Stimulated activated CD4-positive, alpha-beta T cell treated with anti-CD3 and anti-CD28 coated beads, TNF-alpha, amount 100 ng/mL, for 48 hours (primary cell): ENCODE measurements around the gene CLCF1.
"Not testable (repeated sequence)": the region's sequence is repeated elsewhere in the genome, so short reads cannot be mapped to it uniquely, and the experiment has no call there.

ENCODE experiments used
- DNase-seq, 3 donors: peaks; one replicate each; pipeline ENCODE4 v3.0.0-alpha.2; 2020; ENCODE audit warnings: low read depth in 3 of 3

Gene CLCF1

DNA sequence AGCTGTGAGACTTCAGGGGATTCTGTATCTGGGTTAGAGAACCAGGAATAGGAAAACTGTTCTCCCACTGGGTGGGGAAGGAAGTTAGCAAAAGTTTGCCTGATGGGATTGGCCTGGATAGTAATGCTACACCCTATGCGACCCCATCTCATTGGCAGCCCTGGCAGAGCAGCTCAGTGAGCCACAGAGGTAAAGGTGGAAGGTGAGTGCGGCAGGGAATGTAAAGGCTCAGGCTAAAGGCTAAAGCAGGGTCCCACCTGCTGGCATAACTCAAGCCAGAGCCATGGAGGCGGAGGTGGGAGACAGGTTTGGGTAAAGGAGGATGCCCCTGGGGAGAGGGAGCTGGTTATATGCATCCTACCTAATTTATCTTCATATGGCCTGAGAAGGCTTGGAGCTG, 51.3 kb downstream of the CLCF1 start:
- DNase-seq, result no peak

DNA sequence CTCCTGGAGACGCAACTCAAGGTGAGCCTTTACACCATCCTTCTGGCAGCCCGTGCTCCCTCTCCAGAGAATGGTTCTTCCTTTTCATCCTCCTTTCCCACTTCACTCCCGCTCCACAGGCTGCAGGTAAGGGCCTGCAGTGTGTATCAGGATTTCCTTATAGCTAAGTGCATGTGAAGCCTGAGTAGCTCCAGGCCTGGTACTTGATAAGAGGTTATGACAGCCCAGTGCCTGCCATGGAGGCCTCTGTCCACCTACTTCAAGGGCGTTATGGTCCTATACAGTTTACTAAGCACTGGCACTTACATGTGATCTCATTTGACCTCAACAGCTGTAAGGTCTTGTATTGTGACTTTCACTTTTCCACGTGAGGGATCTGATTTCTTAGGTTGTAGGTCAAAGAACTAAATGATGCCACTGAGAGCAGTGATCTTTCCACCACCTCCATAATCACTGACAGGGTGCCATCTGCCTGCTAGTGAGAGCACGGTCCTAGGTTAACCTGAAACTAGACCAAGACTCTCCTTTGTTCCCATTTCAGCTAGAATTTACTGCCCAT, 52.0 kb downstream of the CLCF1 start:
- no peak for DNase-seq

DNA sequence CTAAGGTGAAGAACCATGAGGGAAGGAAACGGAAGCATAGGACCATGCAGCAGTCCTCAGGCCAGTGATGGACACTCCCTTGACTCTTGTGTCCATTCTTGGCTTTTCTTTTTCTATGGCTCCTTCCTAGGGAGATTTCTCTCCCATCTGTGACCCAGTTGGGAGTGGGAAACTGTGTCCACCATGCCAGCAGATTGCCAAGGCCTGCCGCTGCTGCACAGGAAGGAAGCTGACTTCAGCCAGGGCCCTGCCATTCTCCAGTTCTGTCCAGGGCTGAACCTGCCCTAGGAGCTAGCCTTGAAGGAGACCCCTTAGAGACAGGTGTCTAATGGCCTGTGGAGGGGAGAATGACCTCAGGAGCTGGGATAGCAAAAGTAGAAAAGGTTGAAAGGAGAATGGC, 52.7 kb downstream of the CLCF1 start:
- DNase-seq, result no peak

DNA sequence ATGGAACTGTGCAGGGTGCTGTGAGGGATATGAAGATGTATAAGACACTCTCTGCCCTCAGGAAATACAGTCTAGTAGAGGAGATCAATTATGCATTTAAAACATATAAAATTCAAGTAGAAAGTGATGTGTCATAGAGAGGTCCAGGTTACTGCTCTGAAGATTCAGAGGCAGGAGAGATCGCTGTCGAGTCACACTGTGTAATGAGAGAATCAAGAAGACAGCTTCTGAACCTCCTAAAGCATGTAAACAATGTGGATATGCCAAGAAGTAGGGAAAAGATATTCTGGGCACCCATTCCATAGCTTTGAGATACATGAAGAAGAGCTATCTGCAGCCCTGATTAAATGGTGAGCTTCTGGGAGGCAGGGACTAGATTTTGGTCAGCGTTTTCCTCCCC, 53.4 kb downstream of the CLCF1 start:
- no peak for DNase-seq

DNA sequence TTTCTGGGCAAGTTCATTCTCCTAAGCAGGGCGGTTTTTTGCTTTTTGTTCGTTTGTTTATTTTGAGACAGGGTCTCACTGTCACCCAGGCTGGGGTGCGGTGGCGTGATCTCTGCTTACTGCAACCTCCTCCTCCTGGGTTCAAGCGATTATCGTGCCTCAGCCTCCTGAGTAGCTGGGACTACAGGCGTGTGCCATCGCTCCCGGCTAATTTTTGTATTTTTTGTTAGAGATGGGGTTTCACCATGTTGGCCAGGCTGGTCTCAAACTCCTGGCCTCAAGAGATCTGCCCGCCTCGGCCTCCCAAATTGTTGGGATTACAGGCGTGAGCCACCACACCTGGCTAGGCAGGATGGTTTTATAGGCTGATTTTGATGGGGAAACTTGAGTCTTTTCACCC, 54.5 kb downstream of the CLCF1 start:
- DNase-seq, result not testable (repeated sequence)

DNA sequence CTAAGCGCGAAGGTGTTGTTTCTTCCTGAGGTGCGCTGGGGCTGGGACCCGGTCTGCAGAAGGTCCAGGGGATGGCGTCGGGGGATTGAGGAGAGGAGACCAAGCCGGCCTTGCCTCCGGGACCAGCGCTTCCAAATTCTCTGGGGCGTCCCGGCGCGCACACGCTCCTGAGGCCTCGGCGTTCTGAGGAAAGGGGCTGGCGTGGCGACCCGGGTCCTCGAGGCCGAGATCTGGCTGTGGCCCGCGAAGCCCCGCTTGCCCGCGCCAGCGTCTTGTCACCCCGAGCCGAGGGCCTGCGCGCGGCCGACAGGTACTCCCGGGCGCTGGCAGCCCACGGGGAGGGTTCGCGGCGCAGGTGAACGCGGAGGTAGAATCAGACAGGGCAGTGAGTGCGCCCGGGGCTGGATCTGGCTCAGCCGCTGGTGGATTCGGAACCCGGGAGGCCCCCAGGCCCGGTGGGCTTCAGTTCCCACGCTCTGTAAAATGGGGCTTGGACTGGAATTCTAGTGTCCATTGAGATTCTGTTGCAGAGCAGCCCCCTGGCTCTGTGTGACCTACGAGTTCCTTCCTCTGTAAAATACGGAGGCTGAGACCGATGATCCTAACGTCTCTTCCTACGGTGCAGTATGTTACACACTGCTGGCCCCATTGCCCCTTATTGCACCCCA, 55.4 kb downstream of the CLCF1 start:
- DNase-seq, result no peak

- peak; percentile 98 to 99 (median 98) for DNase-seq
Observed at GRCh38 chr11:67317205-67317887, 56.1 kb downstream of the CLCF1 start.

GRCh38 chr11:67316882-67317204, 56.6 kb downstream of the CLCF1 start:
- no peak for DNase-seq

DNA sequence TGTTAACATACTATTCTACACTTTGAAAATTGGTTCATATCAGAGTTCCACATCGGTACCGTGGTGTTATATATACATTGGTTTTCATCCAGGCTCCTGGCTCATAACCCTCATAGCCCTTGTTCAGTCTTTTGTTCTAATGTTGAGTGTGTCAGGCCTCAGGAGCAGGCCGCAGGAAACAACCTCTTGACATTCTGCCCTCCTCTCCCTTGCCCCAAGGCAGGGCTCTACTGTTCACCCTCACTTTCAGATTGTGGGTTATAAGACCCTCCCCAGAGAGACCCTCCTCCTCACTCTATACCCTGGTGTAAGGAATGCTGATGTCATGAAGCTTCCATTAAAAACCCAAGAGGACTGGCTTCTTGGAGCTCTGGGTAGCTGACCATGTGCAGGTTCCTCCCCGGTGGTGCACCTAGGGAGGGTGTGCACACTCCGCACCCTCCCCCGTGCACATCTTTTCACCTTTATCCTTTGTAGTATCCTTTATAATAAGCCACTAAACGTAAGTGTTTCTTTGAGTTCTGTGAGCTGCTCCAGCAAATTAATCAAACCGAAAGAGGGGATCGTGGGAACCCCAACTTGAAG, 58.0 kb downstream of the CLCF1 start:
- no peak for DNase-seq

GRCh38 chr11:67314218-67314617, 59.2 kb downstream of the CLCF1 start:
- DNase-seq, result no peak
